GM12864 (cell line): ENCODE data around the gene PIGW.
"Not testable (repeated sequence)": the region's sequence is repeated elsewhere in the genome, so short reads cannot be mapped to it uniquely, and the experiment has no call there.

Experiments used
- DNase-seq: peaks from one replicate; pipeline ENCODE4 v3.0.0-alpha.2; 2011; ENCODE audit warnings: low read depth
- H3K4me3 ChIP-seq: 2 replicates; pipeline ENCODE4 v1.5.1; 2011; ENCODE audit warnings: mild to moderate bottlenecking, low read depth, low read length, control low read depth
- CTCF ChIP-seq: IDR thresholded peaks from 2 replicates; pipeline ENCODE4 v1.5.1; 2011; ENCODE audit warnings: low read depth, mild to moderate bottlenecking, moderate library complexity, low read length, control low read depth, inconsistent platforms; ENCODE audit errors: missing control alignments

PIGW gene

GRCh38 chr17:36503456-36504155 lies 31.2 kb upstream of the PIGW start:
- H3K4me3 ChIP-seq, result no peak overlapping the region
- DNase-seq, result no peak
- TF ChIP-seq CTCF, result no peak

GRCh38 chr17:36504156-36504545 lies 30.6 kb upstream of the PIGW start:
- no peak for TF ChIP-seq CTCF
- no peak overlapping the region for H3K4me3 ChIP-seq
- DNase-seq, result no peak

GRCh38 chr17:36505171-36505570 lies 29.6 kb upstream of the PIGW start:
- H3K4me3 ChIP-seq, result no peak overlapping the region
- no peak for DNase-seq
- TF ChIP-seq CTCF, result no peak

GRCh38 chr17:36506249-36506826 lies 28.4 kb upstream of the PIGW start:
- no peak for DNase-seq
- no peak for TF ChIP-seq CTCF

GRCh38 chr17:36506831-36507230 lies 28.0 kb upstream of the PIGW start:
- H3K4me3 ChIP-seq, result no peak overlapping the region
- no peak for DNase-seq
- TF ChIP-seq CTCF, result no peak

More at GRCh38 chr17:36506249-36506826, 28.4 kb upstream of the PIGW start:
- no peak overlapping the region for H3K4me3 ChIP-seq

GRCh38 chr17:36507266-36507665 lies 27.5 kb upstream of the PIGW start:
- H3K4me3 ChIP-seq, result no peak overlapping the region
- DNase-seq, result no peak
- no peak for TF ChIP-seq CTCF

GRCh38 chr17:36508439-36508838 lies 26.3 kb upstream of the PIGW start:
- not testable (repeated sequence) for DNase-seq, H3K4me3 ChIP-seq
